ENCODE measurements around the gene KRT16.
"Not testable (repeated sequence)": the region's sequence is repeated elsewhere in the genome, so short reads cannot be mapped to it uniquely, and the experiment has no call there.

DNA sequence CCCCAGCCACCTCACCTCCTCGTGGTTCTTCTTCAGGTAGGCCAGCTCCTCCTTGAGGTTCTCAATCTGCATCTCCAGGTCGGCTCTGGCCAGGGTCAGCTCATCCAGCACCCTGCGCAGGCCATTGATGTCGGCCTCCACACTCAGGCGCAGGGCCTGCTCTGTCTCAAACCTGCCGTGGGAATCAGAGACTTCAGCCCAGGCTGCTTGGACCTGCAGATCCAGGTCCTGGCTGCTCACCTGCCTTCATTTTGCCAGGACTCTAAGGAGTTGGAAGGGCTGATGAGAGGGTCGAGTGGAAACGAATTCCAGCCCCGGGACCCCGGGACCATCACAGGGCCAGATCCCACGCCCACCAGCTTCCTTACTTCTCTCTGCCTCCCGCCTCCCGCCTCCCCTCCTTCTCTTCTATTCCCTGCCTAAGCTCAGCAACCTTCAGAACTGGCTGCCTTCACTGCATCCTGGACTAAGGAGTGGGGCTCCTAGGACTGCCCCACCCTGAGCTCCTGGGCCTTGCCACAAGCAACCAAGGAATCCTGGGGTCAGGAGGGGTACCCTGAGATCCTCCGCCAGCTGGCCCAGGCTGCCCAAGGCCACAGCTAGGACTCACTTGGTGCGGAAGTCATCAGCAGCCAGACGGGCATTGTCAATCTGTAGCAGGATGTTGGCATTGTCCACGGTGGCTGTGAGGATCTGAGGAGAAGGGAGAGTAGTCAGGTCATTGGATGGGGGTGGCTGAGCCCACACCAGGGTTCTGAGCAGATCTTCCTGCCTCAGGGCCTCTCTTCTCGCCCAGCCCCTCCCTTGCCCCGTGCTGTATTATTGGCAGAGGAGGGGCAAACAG lies 10.0 kb upstream of the KRT16 start:
- TF ChIP-seq EZH2 (IDR thresholded peaks at IDR 0.05; ENCODE audit: low read length, unreplicated experiment), result not testable (repeated sequence)
- TF ChIP-seq, protein P1, sequence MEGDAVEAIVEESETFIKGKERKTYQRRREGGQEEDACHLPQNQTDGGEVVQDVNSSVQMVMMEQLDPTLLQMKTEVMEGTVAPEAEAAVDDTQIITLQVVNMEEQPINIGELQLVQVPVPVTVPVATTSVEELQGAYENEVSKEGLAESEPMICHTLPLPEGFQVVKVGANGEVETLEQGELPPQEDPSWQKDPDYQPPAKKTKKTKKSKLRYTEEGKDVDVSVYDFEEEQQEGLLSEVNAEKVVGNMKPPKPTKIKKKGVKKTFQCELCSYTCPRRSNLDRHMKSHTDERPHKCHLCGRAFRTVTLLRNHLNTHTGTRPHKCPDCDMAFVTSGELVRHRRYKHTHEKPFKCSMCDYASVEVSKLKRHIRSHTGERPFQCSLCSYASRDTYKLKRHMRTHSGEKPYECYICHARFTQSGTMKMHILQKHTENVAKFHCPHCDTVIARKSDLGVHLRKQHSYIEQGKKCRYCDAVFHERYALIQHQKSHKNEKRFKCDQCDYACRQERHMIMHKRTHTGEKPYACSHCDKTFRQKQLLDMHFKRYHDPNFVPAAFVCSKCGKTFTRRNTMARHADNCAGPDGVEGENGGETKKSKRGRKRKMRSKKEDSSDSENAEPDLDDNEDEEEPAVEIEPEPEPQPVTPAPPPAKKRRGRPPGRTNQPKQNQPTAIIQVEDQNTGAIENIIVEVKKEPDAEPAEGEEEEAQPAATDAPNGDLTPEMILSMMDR (conservative IDR thresholded peaks at IDR 0.05; ENCODE audit: low read depth, low read length), result not testable (repeated sequence)
